Ureter (tissue), 1 donor: Measurements from ENCODE around the gene CCDC117. TPM values are rescaled to one million over a fixed set of nuclear protein-coding genes. Genes with fewer than 3 reads are reported as not detected.
A peak's percentile ranks its signal among the peaks of the same experiment; 100 is the strongest.
"Not testable (repeated sequence)": the region's sequence is repeated elsewhere in the genome, so short reads cannot be mapped to it uniquely, and the experiment has no call there.

Experiments used
- DNase-seq: peaks from one replicate; pipeline ENCODE4 v3.0.0-alpha.2; 2020; ENCODE audit warnings: low spot score
- total RNA-seq: library from RNA; stranded (reverse); gene quantifications from one replicate; pipeline ENCODE4 v1.2.4, GENCODE V29; 2023
- donor health status: DM: yes; HTN: yes; CAD: no.

CCDC117 gene, protein sequence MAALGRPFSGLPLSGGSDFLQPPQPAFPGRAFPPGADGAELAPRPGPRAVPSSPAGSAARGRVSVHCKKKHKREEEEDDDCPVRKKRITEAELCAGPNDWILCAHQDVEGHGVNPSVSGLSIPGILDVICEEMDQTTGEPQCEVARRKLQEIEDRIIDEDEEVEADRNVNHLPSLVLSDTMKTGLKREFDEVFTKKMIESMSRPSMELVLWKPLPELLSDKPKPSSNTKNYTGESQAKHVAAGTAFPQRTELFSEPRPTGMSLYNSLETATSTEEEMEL
- total RNA-seq, result 12.2 TPM

DNA sequence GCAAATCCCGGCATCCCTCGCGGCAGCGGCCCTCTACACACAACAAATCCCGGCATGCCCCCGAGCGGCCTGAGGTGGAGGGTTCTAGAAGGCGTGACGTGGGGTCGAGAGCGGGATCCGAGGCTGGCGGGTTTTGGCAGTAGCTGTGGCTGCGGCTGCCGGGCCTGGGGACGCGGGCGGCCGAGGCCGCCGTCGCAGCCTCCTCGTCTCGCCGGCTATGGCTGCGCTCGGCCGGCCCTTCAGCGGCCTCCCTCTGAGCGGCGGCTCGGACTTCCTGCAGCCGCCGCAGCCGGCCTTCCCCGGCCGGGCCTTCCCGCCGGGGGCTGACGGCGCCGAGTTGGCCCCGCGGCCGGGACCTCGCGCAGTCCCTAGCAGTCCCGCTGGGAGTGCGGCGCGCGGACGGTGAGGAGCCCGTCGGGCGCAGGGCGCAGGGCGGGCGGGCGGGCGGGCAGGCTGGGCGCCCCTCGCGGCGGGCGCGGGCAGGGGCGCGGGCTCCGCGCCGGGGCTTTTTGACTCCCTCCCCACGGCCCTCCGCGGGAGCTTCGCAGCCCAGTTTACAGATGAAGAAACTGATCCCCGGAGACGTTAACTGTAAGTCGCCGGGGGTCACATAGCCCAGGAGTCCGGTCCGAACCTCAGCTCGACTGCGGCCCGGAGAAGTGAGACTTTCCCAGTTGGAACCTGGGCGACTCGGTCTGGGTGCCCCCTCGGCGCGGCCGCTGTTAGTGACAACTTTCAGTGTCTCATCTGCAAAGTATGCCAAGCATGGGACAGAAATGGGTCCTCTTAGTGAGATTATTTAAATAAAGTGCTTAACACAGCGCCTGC lies at the start of gene CCDC117:
Gene CCDC117, plus strand, starts transcription at position 63 of the 828 bp plus-strand sequence. Its CDS starts 155 bp downstream, at position 218.
- peak; percentile 96 for DNase-seq

DNA sequence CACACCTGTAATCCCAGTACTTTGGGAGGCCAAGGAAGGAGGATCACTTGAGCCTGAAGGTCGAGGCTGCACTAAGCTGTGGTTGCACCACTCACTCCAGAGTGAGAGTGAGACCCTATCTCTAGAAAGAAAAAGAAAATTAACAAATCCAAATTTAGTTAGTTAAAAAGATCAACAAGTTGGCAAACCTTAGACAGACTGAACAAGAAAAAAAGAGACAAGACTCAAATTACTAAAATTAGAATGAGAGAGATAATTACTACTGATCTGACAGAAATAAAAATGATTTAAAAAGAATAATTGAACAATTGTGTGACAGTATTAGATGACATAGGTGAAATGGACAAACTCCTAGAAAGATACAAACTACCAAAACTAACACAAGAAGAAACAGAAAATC lies 44.5 kb upstream of the CCDC117 start:
- no peak for DNase-seq

DNA sequence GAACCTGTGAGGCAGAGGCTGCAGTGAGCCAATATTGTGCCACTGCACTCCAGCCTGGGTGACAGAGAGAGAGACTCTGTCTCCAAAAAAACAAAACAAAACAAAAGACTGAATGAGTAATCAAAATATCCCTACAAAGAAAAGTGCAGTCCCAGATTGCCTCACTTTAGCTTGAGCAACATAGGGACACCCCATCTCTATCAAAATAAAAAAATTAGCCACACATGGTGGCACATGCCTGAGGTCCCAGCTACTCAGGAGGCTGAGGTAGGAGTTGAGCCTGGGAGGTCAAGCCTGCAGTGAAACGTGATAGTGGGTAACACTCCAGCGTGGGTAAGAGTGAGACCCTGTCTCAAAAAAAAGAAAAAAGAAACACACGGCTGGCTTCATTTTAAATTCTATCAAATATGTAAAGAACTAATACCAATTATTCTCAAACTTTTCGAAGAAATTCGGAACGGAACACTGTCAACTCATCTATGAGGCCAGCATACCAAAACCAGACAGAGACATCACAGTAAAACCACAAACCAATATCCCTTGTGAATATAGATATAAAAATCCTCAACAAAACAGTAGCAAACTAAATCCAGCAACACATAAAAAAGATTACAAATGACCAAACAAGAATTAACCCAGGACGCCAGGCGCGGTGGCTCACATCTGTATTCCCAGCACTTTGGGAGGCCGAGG lies 43.7 kb upstream of the CCDC117 start:
- DNase-seq, result no peak

DNA sequence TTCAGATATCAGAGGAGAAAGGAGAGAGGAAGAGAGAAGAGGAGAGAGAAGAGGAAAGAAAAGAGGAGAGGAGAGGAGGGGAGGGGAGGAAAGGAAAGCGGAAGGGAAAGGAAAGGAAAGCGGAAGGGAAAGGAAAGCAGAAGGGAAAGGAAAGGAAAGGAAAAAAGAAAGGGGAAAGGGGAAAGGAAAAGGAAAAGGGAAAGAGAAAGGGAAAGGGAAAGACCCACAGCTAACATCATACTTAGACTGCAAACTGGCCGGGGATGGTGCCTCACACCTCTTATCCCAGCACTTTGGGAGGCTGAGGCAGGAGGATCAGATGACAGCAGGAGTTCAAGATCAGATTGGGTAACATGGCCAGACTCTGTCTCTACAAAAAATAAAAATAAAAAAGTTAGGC lies 42.3 kb upstream of the CCDC117 start:
- no peak for DNase-seq

DNA sequence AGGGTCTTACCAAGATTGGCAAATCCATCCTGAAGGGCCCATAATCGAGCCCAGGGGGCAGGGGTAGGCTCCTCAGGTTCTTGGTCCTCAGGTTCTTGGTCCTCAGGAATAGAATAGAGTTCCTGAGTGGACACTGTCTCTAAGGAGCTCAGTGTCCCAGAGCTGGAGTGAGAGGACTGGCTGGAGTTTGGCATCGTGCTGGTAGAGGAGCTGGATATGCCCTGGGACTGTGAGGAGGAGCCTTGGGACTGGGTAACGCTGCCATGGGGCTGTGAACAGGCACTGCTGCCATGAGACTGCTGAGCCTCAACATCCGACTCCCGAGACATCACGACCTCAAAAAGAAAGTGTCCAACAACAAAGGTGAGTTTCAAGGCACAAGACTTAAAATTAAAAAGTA lies 38.1 kb upstream of the CCDC117 start:
- DNase-seq, result no peak

DNA sequence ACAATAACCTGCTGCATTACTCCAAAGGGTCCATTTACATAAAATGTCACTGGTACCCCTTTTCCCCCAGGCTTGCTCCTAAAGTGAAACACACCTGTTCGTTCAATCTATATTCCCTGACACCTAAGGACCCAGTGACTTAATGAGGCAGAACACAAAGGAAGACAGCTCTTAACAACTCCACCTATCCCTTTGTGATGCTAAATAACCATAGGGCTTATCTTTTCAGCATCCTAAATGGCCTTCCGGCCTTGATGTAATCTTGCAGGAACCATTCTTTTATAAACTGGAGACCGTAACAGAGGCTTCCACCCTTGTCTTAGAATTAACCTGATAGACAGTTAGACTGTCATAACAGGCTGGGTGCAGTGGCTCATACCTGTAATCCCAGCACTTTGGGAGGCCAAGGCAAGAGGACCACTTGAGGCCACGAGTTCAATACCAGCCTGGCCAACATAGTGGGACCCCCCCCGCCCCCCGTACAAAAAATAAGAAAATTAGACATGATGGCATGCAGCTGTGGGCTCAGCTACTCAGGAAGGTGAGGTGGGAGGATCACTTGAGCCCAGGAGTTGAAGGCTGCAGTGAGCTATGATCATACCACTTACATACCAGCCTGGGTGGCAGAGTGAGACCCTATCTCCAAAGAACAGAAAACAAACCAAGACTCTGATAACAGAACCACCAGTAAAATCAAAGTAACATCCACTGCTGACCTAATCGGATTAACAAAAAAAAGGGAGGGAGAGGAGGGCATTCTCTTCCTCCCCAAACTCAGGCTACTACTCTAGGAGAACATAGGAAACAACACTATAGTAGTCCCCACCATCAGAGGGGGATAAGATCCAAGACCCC lies 36.0 kb upstream of the CCDC117 start:
- no peak for DNase-seq

DNA sequence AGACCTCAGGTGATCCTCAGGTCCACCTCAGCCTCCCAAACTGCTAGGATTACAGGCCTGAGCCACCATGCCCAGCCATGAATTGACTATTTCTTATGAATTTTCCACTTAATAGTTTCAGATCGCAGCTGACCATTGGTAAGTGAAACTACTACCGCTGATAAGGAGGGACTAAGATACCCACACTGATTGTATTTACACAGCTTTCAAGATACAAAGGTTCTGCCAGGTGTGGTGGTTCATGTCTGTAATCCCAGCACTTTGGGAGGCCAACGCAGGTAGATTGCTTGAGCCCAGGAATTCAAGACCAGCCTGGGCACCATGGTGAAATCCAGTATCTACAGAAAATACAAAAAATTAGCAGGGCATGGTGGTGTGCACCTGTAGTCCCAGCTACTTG lies 34.8 kb upstream of the CCDC117 start:
- no peak for DNase-seq

DNA sequence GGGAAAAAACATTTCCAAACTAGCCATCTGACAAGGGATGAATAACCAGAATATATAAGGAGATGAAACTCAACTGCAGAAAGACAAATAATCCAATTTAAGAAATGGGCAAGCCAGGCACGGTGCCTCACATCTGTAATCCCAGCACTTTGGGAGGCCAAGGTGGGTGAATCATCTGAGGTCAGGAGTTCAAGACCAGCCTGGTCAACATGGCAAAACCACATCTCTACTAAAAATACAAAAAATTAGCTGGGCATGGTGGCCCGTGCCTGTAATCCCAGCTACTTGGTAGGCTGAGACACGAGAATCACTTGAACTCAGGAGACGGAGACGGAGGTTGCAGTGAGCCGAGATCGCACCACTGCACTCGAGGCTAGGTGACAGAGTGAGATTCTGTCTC lies 33.6 kb upstream of the CCDC117 start:
- DNase-seq, result not testable (repeated sequence)

DNA sequence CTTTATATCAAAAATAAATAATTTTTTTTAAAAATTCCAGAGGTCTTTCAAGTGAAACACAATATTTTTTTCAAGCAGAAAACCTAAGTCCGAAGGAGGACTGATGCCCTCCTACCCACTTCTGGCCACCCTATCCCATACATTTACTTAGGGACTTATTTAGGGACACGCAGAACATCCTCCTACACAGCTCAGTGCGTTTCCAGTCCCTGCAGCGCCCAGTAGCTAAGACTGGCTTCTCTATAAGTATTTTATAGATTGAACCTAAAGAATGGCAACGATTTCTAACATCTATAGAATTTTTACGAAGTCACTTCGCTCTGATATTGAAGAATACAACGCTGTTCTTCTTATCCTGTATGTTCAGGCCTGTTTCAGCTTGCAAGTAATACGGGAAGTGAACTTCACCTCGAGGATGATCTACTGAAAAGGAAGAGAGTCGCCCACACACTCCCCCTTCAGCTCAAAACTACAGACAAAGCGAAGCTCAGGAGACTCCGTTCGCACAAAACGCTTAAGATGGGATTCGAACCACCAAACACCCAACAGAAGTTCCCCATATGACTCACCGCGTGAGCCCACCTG lies 31.2 kb upstream of the CCDC117 start:
- no peak for DNase-seq

DNA sequence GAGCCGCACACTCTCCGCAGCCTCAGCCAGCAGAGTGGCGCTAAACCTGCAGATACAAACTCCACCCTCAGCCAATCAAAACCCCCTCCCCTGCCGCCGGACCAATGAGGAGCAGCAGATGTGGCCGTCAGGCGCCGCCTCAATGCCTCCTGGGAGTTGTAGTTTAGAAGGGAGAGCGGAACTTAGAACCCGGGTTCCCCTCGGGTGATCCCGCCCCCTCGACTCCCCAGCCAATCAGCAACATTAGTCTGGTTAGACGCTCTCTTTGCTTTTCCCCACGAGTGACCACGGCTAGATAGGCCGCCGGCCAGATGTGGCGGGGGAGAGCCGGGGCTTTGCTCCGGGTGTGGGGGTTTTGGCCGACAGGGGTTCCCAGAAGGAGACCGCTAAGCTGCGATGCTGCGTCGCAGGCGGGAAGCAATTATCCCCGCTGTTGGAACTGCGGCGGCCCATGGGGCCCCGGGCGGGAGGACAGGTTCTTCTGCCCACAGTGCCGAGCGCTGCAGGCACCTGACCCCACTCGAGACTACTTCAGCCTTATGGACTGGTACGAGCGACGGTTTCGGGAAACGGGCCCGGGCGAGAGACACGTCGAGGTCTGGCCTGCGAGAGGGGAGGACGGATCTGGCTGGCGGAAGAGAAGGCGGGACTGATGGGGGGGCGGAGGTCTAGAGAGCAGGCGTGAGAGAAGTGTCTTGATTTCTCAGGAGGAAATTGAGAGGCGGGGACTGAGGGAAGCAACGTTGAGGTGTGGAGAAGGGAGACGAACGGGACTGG lies 30.5 kb upstream of the CCDC117 start, which contains the start of the genes CHEK2 and HSCB:
Gene CHEK2, minus strand, starts transcription at position 36 of the 777 bp plus-strand sequence. CDS start 7,099 bp downstream, outside the sequence.
Gene HSCB, plus strand, starts transcription at position 255 of the 777 bp plus-strand sequence. Its CDS starts 57 bp downstream, at position 312.
- peak; percentile 99 for DNase-seq

DNA sequence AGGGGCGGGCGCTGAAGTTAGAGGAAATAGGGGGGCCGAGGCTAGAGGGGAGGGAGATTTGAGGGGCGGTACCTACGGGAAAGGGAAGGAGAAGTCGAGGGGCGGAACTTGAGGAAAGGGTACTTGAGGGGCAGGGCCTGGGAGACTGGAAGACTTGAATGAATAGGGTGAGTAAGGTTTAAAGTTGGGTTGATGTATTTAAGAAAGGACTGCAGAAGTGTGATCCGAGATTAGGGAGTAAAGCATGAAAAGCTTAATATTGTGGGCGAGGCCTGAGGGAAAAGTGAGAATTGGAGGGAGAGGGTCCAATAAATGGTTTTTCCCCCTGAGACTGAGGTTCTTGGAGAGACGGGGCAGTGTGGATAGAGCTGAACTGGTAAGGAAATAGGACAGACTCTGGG lies 29.9 kb upstream of the CCDC117 start:
- no peak for DNase-seq

DNA sequence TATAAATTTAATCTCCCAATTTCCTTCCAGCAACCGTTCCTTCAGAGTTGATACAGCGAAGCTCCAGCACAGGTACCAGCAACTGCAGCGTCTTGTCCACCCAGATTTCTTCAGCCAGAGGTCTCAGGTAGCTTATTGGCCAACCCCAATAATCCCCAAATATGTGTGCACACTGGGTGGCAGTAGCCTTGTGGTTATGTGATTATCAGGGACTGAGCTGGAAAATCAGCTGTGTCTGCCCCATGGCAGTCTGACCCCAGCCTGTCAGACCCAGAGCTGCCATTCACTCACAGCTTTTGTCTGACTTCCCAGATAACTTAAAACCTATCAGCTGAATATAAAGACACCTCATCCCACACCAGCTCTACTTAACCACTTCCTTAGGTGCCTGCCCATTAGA lies 28.6 kb upstream of the CCDC117 start:
- DNase-seq, result no peak

DNA sequence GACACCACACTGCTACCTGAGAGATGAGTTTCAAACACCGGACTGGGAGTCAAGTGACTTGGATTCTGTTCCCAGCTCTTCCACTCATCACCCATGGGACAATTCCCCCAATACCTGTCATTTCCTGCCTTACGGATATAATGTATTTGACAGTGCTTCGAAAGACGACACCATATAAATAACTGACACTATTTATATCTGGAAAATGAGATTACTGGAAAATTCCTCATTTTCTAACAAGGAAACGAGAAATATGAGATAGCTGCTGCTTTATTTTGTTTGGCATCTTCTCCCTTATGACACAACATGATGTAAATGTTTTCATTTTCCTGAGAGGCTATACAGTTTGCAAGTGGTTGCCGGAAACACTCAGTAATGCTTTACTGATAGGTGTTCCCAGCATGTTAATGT lies 22.0 kb upstream of the CCDC117 start:
- no peak for DNase-seq

DNA sequence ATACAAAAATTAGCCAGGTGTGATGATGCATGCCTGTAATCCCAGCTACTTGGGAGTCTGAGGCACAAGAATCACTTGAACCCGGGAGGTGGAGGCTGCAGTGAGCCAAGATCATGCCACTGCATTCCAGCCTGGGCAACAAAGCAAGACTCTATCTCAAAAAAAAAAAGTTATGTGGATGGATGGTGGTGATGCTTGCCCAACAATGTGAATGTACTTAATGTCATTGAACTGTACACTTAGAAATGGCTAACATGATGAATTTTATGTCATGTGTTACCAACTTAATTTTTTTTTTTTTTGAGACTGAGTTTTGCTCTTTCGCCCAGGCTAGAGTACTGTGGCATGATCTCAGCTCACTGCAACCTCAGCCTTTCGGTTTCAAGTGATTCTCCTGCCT lies 18.0 kb upstream of the CCDC117 start:
- DNase-seq, result not testable (repeated sequence)

DNA sequence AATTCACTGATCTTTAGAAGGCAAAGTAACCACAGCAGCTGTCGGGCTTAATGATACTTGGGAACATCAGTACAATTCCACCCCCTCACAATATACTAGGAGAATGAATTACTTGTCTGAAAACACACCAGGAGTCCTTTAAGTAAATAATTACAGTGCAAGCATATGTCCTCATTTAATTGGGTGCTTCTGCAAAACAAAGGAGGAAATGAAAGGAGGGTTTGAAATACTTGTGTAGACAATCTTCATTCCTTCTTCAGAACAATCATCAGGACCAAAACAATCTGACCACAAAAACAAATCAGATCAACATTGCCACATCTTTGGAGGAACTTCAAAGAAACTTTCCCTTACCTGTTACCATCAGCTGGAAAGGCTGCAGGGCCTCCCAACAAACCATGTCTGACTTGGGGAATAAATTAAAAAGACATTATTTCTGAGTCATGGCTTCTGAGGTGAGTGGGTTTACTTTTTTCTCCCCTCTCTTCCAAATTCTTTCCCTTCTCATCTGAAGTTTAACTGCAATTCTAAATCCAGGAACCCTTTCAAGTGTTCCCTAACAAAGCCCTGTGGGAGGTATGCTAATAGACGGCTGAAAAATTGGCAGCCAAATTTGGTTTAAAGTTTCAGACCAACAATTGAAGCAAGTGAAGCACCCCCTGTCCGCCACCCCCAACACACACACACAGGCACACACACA lies 12.5 kb upstream of the CCDC117 start:
- DNase-seq, result no peak

DNA sequence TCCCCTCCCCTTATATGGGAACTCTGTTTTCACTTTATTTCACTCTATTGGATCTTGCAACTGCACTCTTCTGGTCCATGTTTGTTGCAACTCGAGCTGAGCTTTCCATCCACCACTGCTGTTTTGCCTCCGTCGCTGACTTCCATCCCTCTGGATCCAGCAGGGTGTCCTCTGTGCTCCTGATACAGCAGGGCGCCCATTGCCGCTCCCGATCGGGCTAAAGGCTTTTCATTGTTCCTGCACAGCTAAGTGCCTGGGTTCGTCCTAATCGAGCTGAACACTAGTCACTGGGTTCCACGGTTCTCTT lies 11.1 kb upstream of the CCDC117 start:
- no peak for DNase-seq

DNA sequence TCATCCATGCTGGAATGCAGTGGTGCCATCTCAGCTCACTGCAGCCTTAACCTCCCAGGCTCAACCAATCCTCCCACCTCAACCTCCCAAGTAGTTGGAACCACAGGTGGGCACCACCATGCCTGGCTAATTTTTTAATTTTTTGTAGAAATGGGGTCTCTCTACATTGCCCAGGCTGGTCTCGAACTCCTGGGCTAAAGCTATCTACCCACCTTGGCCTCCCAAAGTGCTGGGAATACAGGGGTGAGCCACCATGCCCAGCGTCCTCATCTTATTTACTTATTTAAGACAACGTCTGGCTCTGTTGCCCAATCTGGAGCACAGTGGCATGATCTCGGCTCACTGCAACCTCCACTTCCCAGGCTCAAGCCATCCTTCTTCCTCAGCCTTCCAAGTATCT lies 10.5 kb upstream of the CCDC117 start:
- DNase-seq, result not testable (repeated sequence)

DNA sequence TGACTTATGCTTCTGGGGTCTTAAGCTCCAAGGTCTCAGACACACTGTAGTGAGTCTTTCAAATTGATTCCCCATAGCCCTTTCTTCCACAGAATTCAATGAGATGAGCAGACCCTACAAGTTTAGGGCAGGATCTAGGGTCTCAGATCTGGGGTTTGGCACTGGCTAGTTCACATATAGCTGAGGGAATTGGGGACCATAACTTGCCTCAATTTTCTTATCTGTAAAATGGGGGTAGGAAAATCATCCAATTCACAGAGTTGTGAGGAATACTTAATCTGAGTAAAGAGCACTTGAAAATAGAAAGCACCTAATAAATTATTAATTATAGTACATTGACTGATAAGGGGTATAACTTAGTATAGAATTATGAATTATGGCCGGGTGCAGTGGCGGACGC lies 5.9 kb upstream of the CCDC117 start:
- DNase-seq, result no peak

DNA sequence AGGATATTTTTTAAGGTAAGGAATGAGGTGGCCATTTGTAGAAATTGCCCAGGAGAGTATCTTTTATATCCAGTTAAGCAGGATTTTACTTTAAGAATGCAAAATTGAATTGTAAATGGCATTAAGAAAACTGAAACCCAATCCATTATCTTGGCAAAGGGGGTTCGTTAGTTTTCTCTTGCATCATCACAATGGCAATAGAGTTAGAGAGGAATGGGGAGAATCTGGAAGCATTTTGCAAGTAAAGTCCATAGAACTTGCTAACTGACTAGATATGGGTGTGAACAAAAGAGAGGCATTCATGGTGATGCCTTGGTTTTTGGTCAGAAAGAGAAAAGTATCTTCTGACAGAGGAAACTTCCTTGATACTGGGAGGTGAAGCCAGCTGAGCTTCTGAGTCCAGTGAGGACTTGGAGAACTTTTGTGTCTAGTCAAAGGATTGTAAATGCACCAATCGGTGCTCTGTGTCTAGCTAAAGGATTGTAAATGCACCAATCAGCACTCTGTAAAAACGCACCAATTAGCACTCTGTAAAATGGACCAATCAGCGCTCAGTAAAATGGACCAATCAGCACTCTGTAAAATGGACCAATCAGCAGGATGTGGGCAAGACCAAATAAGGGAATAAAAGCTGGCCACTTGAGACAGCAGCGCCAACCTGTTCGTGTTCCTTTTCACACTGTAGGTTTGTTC lies 3.6 kb upstream of the CCDC117 start:
- no peak for DNase-seq
